DND-41 (cell line): ENCODE measurements around the gene SHMT2.

ENCODE experiments used
- ATAC-seq: fragments of 200-7000 bp; cut with Tn5 transposase; 3 replicates; pipeline ENCODE4 v1.9.1; 2021; ENCODE audit warnings: low read depth; ENCODE audit not compliant: insufficient read depth
- DNase-seq: peaks from one replicate; pipeline ENCODE4 v3.0.0-alpha.2; 2020
- H2AFZ ChIP-seq: 2 replicates; pipeline ENCODE4 v1.6.0; 2012; ENCODE audit warnings: low read depth, low read length
- H3K27ac ChIP-seq: 2 replicates; pipeline ENCODE4 v1.5.1; 2012; ENCODE audit warnings: low read length, inconsistent platforms
- H3K27me3 ChIP-seq: fragments of 200-600 bp; sonication (generic); 2 replicates; pipeline ENCODE4 v1.6.0; 2012; ENCODE audit warnings: low read length, mild to moderate bottlenecking, inconsistent platforms; ENCODE audit not compliant: insufficient read depth, poor library complexity
- H3K36me3 ChIP-seq: 2 replicates; pipeline ENCODE4 v1.5.1; 2012; ENCODE audit warnings: low read length, inconsistent platforms; ENCODE audit not compliant: insufficient read depth
- H3K4me1 ChIP-seq: 2 replicates; pipeline ENCODE4 v1.5.1; 2012; ENCODE audit warnings: mild to moderate bottlenecking, low read length; ENCODE audit not compliant: insufficient read depth
- H3K4me2 ChIP-seq: 2 replicates; pipeline ENCODE4 v1.6.0; 2012; ENCODE audit warnings: mild to moderate bottlenecking, moderate library complexity, low read length, inconsistent platforms; ENCODE audit not compliant: insufficient read depth
- H3K4me3 ChIP-seq, 2 experiments: fragments of 200-600 bp in 1 of 2; shearing (Covaris generic) in 1 of 2; 2 replicates each; pipeline ENCODE4 v1.5.1; 2012 to 2016; ENCODE audit warnings: inconsistent platforms in 2 of 2, low read length in 2 of 2, mild to moderate bottlenecking in 2 of 2, low read depth in 1 of 2, moderate library complexity in 1 of 2
- H3K79me2 ChIP-seq: 2 replicates; pipeline ENCODE4 v1.6.0; 2012; ENCODE audit warnings: low read length, inconsistent platforms; ENCODE audit not compliant: insufficient read depth
- H3K9ac ChIP-seq: 2 replicates; pipeline ENCODE4 v1.6.0; 2012; ENCODE audit warnings: low read depth, mild to moderate bottlenecking, inconsistent platforms, low read length, moderate library complexity
- H3K9me3 ChIP-seq: 2 replicates; pipeline ENCODE4 v1.5.1; 2012; ENCODE audit warnings: low read length, moderate library complexity, mild to moderate bottlenecking, inconsistent platforms; ENCODE audit not compliant: insufficient read depth, severe bottlenecking
- H4K20me1 ChIP-seq: 2 replicates; pipeline ENCODE4 v1.6.0; 2012; ENCODE audit warnings: low read length; ENCODE audit not compliant: insufficient read depth
- EZH2 ChIP-seq: IDR thresholded peaks from 3 replicates; pipeline ENCODE4 v1.6.1; 2012; ENCODE audit warnings: borderline replicate concordance, low read depth, mild to moderate bottlenecking, moderate library complexity, low read length, inconsistent platforms; ENCODE audit not compliant: severe bottlenecking
- TF ChIP-seq, protein P1 (sequence below): IDR thresholded peaks from 2 replicates; pipeline ENCODE4 v1.5.1; 2012; ENCODE audit warnings: borderline replicate concordance, low read length, moderate library complexity, mild to moderate bottlenecking; ENCODE audit not compliant: poor library complexity, severe bottlenecking; ENCODE audit errors: extremely low read depth

The SHMT2 gene

DNA sequence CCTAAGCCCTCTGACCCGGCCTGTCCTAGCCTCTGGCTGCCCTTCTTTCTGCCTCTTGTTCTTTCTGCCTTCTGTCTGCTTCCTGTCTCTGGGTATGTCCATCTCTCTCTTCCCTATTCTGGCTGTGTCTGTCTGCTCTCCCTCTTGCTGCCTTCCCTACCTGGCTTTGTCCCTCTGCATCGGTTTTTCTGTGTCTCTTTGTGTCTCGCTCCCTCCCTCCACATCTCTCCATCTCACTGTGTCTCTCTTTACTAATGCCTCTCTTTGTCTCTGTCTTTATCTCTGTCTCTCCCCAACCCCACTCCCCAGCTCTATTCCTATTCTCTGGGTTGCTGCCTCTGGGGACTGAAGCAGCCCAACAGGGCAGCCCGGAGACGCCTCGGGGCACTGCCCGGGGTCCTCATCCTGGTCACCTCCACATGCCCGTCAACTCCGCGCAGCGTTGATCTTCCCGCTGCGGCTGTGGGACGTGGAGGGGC is 10.1 kb downstream of the SHMT2 start:
- ATAC-seq (peak; percentile 1; the same call in 2 of the 3 replicates), DNase-seq (no peak)
- Histone ChIP-seq H3K9me3 (no peaks in the 10 kb centered on the region), H3K36me3 (peaks cover 8% of the 10 kb centered on the region), H4K20me1 (peaks cover 16% of the 10 kb centered on the region; the same call in 1 of the 2 replicates), H3K9ac (peak overlapping the region; percentile 37; the same call in 1 of the 2 replicates), H2AFZ (peak overlapping the region; percentile 55), H3K4me2 (peak overlapping the region; percentile 60), H3K27me3 (peaks cover 14% of the 10 kb centered on the region), H3K79me2 (no peaks in the 10 kb centered on the region), H3K4me3 (peak overlapping the region in 1 of 2 experiments; percentile 42; a peak in 1 of 4 replicates), H3K27ac (no peak overlapping the region), H3K4me1 (peaks cover 37% of the 10 kb centered on the region)
- TF ChIP-seq EZH2 = no peak

DNA sequence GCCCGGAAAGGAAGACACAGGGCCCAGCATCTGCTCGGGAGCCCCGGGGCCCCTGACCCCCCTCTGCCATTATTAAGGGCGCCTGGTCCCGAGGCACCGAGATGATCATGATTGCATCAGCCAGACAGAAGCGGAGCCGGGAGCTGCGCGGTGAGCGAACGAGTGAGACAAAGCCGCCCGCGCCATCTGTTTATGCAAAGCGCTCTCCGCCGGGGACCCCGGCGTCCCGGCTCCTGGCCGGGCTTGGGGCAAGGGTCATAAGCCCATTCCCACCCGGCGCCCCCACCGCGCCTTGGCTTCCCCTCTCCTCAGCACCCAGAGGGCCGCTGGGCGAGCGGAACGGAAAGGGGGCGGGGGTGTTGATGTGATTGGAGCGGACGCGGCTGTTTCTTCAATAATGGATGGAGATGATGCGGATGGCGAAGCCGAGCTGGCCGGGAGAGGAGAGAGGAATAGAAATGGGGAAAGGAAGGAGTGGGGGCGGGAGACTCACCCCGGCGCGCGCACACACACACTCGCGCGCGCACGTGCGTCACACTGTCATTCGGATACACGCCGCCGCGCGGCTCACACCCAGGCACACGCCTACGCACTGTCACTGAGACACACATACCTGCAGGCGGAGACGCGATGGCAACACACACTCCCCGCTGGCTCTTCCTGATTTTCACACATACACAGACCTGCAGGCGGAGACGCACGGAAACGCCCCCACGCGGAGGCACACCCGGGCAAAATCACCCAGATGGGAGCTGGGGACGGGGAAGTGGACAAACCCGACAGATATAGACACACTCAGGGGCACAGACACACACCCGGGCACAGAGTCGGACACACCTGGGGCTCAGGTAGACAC is 10.8 kb downstream of the SHMT2 start:
- peak; percentile 8; the same call in 1 of the 3 replicates for ATAC-seq
- no peak overlapping the region for H2AFZ ChIP-seq
- H3K4me2 ChIP-seq = peak overlapping the region; percentile 5; the same call in 1 of the 2 replicates
- H4K20me1 ChIP-seq = peaks cover 11% of the 10 kb centered on the region; the same call in 1 of the 2 replicates
- TF ChIP-seq, protein P1, sequence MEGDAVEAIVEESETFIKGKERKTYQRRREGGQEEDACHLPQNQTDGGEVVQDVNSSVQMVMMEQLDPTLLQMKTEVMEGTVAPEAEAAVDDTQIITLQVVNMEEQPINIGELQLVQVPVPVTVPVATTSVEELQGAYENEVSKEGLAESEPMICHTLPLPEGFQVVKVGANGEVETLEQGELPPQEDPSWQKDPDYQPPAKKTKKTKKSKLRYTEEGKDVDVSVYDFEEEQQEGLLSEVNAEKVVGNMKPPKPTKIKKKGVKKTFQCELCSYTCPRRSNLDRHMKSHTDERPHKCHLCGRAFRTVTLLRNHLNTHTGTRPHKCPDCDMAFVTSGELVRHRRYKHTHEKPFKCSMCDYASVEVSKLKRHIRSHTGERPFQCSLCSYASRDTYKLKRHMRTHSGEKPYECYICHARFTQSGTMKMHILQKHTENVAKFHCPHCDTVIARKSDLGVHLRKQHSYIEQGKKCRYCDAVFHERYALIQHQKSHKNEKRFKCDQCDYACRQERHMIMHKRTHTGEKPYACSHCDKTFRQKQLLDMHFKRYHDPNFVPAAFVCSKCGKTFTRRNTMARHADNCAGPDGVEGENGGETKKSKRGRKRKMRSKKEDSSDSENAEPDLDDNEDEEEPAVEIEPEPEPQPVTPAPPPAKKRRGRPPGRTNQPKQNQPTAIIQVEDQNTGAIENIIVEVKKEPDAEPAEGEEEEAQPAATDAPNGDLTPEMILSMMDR = no peak
- no peak for TF ChIP-seq EZH2
- no peak overlapping the region for H3K27ac ChIP-seq
- H3K4me1 ChIP-seq = peaks cover 37% of the 10 kb centered on the region
- no peak overlapping the region for H3K9ac ChIP-seq
- no peaks in the 10 kb centered on the region for H3K9me3 ChIP-seq
- peaks cover 2% of the 10 kb centered on the region for H3K36me3 ChIP-seq
- H3K79me2 ChIP-seq = no peaks in the 10 kb centered on the region
- no peak overlapping the region for H3K4me3 ChIP-seq
- peaks cover 14% of the 10 kb centered on the region for H3K27me3 ChIP-seq
- peak; percentile 62 for DNase-seq

DNA sequence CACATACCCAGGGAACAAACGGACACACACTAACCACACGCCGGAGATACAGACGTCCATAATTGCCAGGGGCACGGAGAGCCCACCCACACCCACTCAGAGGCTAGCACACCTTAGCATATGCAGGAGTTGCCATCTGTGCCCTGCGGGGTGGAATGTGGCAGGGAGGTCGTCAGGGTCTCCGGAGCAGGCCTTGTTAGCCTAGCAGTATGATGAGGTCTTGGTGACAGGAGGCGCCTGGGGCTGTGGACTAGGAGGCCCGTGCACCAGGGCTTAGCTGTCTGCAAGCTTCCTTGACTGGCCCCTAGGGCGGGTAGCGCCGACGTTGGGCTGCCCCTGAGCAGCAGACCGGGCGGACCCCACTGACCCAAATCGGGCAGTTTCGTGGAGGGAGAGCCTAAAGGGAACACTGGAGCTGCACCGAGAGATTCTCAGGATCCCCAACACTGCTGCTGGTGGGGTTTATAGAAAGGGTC is 11.5 kb downstream of the SHMT2 start:
- Histone ChIP-seq H2AFZ (no peak overlapping the region), H3K9ac (no peak overlapping the region), H3K9me3 (no peaks in the 10 kb centered on the region), H3K4me3 (no peak overlapping the region), H3K27me3 (peaks cover 14% of the 10 kb centered on the region), H3K27ac (no peak overlapping the region), H3K36me3 (no peaks in the 10 kb centered on the region), H4K20me1 (peaks cover 8% of the 10 kb centered on the region; the same call in 1 of the 2 replicates), H3K4me1 (peaks cover 37% of the 10 kb centered on the region), H3K79me2 (no peaks in the 10 kb centered on the region), H3K4me2 (no peak overlapping the region; the same call in 1 of the 2 replicates)
- no peak for ATAC-seq
- no peak for DNase-seq
- TF ChIP-seq, protein P1 = no peak
- no peak for TF ChIP-seq EZH2
